Measurements from ENCODE around the gene CD40.

GRCh38 chr20:46100988-46101387 is 17.1 kb upstream of the CD40 start:
- TF ChIP-seq CTCF (IDR thresholded peaks at IDR 0.05) (no peak), POLR2AphosphoS5 (IDR thresholded peaks at IDR 0.05; ENCODE audit: low read depth, low read length) (no peak), REST (IDR thresholded peaks at IDR 0.05; ENCODE audit: insufficient read depth in 1 of 2, low read depth in 2 of 2, low read length in 1 of 2) (no peak), SIN3A (IDR thresholded peaks at IDR 0.05; ENCODE audit: borderline replicate concordance, insufficient read depth, low read depth, low read length) (no peak)
